Measurements from ENCODE around the gene DNAJB12.

Gene DNAJB12

GRCh38 chr10:72354356-72355213 lies at the start of gene DNAJB12:
DNAJB12 (minus strand) TSS chr10:72354919; CDS start chr10:72354897, 22 bp downstream.
- CTCF ChIA-PET = interaction anchor here (0.5 to 1.8 kb wide), 7 partner anchors 9 to 1290 kb away, joined by 3 to 5 read pairs (median 4); no protein-coding TSS in a partner anchor
- POLR2A ChIA-PET = interaction anchor here (0.6 to 2.2 kb wide), 13 partner anchors 9 to 1139 kb away, joined by 3 to 8 read pairs (median 5); partner anchors contain the start of genes DDIT4, MCU and P4HA1
- TF ChIP-seq ZNF600 (tag by site-specific recombination; IDR thresholded peaks at IDR 0.05) (peak; percentile 94), ZNF544 (tag by site-specific recombination; IDR thresholded peaks at IDR 0.05) (no peak), SP7 (tag by site-specific recombination; IDR thresholded peaks at IDR 0.05) (peak; percentile 94), ZNF155 (tag by site-specific recombination; IDR thresholded peaks at IDR 0.05) (no peak), ZNF121 (tag by site-specific recombination; IDR thresholded peaks at IDR 0.05) (peak; percentile 78; the same call in 1 of the 2 replicates), ZNF658 (tag by site-specific recombination; IDR thresholded peaks at IDR 0.05) (no peak), ZNF10 (tag by site-specific recombination; IDR thresholded peaks at IDR 0.05) (peak; percentile 86; the same call in 1 of the 2 replicates), ZNF2 (tag by site-specific recombination; IDR thresholded peaks at IDR 0.05) (peak; percentile 99), ZNF24 (tag by site-specific recombination; IDR thresholded peaks at IDR 0.05) (peak; percentile 96), ZNF596 (tag by site-specific recombination; IDR thresholded peaks at IDR 0.05) (no peak), OVOL3 (tag by site-specific recombination; IDR thresholded peaks at IDR 0.05) (peak; percentile 91; the same call in 1 of the 2 replicates), ZNF529 (tag by site-specific recombination; IDR thresholded peaks at IDR 0.05; ENCODE audit: insufficient replicate concordance) (no peak), ZNF664 (tag by site-specific recombination; IDR thresholded peaks at IDR 0.05) (no peak), ZNF48 (tag by site-specific recombination; IDR thresholded peaks at IDR 0.05) (no peak), ZNF184 (tag by site-specific recombination; IDR thresholded peaks at IDR 0.05) (peak; percentile 60; the same call in 1 of the 2 replicates), ZNF335 (tag by site-specific recombination; conservative IDR thresholded peaks at IDR 0.05) (peak; percentile 95), ZFHX2 (tag by site-specific recombination; conservative IDR thresholded peaks at IDR 0.05) (peak; percentile 88), ZNF747 (tag by site-specific recombination; IDR thresholded peaks at IDR 0.05) (no peak), ZNF830 (tag by site-specific recombination; IDR thresholded peaks at IDR 0.05; ENCODE audit: low read depth) (no peak), ELK4 (IDR thresholded peaks at IDR 0.05; ENCODE audit: borderline replicate concordance, low read depth, low read length) (no peak), ZSCAN23 (tag by site-specific recombination; IDR thresholded peaks at IDR 0.05) (no peak; the same call in 1 of the 2 replicates), ZNF449 (tag by site-specific recombination; IDR thresholded peaks at IDR 0.05) (peak; percentile 55; the same call in 1 of the 2 replicates), ZNF114 (tag by site-specific recombination; IDR thresholded peaks at IDR 0.05) (no peak), ZNF324 (tag by site-specific recombination; IDR thresholded peaks at IDR 0.05) (peak; percentile 99), MYNN (tag by site-specific recombination; IDR thresholded peaks at IDR 0.05; ENCODE audit: borderline replicate concordance) (no peak), PRDM10 (tag by site-specific recombination; IDR thresholded peaks at IDR 0.05) (peak; percentile 98)
- TF ChIP-seq, protein P1, sequence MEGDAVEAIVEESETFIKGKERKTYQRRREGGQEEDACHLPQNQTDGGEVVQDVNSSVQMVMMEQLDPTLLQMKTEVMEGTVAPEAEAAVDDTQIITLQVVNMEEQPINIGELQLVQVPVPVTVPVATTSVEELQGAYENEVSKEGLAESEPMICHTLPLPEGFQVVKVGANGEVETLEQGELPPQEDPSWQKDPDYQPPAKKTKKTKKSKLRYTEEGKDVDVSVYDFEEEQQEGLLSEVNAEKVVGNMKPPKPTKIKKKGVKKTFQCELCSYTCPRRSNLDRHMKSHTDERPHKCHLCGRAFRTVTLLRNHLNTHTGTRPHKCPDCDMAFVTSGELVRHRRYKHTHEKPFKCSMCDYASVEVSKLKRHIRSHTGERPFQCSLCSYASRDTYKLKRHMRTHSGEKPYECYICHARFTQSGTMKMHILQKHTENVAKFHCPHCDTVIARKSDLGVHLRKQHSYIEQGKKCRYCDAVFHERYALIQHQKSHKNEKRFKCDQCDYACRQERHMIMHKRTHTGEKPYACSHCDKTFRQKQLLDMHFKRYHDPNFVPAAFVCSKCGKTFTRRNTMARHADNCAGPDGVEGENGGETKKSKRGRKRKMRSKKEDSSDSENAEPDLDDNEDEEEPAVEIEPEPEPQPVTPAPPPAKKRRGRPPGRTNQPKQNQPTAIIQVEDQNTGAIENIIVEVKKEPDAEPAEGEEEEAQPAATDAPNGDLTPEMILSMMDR (tag by site-specific recombination; IDR thresholded peaks at IDR 0.05) = peak; percentile 86

More at GRCh38 chr10:72354356-72355213, at the start of gene DNAJB12:
- Histone ChIP-seq H3K36me3 (ENCODE audit: control insufficient read depth in 2 of 2, insufficient read depth in 1 of 2, low read length in 2 of 2) (peaks cover 0 to 31% of the 10 kb centered on the region in 2 experiments), H3K27ac (ENCODE audit: extremely low read depth, low read depth, low read length) (peak within 1 kb of the TSS; percentile 92), H3K4me3 (ENCODE audit: low read depth, low read length) (peak within 1 kb of the TSS; percentile 77), H3K4me1 (ENCODE audit: control insufficient read depth, insufficient read depth, low read length) (no peaks in the 10 kb centered on the region; the same call in 1 of the 2 replicates), H3K9me3 (ENCODE audit: control insufficient read depth, insufficient read depth, low read depth, low read length) (no peaks in the 10 kb centered on the region)
